Measurements from ENCODE around the gene TRPC6.
"Not testable (repeated sequence)": the region's sequence is repeated elsewhere in the genome, so short reads cannot be mapped to it uniquely, and the experiment has no call there.

TRPC6 gene

GRCh38 chr11:101516546-101516945, 67.3 kb downstream of the TRPC6 start:
- no peak for DNase-seq

DNA sequence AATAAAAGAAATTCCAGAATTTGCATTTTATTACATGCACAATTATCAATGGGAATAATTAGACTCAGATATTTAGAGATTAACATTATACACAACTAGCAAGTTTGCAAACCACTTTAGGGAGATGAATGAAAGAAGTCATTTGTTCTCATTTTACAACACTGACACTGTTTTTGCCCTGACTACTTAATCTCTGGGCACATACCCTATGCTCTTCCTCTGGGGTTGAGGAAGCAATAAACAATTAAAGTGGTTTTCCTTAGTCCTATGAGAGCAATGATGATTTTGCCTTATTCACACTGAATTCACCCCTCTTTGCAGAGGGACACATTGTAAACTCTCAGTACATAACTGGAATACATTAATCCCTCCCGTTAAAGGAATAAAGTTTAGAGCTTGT, 72.7 kb downstream of the TRPC6 start:
- DNase-seq, result no peak

DNA sequence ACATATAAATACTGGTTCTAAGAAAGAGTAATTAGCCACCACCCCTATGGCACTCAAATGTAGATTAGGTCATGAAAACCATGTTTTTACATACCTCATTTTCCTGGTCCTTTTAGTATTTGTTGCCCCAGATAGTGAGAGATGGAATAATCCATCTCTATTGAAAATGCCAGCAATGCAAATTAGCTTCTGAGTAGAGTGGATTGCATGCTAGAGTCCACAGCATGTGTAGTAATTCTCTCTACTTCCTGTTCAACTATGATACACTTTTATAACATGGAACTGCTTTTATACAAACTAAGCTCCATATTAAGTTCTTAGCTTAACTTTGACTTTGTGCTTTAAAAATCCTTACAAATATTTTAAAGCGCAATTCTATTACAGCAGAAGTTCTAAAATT, 73.2 kb downstream of the TRPC6 start:
- DNase-seq, result no peak

DNA sequence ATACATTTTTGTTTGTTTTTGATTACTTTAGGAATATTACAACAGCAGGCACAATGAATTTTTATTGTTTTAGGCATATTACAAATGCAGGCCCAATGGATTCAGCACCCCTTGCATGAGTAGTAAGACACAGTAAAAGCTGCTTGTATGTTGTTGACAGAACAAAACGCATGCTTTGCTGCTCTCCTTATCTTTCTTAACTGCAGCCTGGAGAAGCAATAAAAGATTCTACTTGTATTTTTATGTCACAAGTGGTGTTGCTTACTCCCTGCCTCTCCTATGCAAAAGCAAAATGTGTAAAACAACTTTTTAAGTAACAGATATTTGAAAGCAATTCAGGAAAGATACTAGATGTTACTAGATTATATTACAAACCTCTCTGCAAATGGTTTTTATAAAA, 73.9 kb downstream of the TRPC6 start:
- DNase-seq, result no peak

GRCh38 chr11:101508370-101508769, 75.4 kb downstream of the TRPC6 start:
- DNase-seq, result no peak

GRCh38 chr11:101498891-101499290, 84.9 kb downstream of the TRPC6 start:
- no peak for DNase-seq

DNA sequence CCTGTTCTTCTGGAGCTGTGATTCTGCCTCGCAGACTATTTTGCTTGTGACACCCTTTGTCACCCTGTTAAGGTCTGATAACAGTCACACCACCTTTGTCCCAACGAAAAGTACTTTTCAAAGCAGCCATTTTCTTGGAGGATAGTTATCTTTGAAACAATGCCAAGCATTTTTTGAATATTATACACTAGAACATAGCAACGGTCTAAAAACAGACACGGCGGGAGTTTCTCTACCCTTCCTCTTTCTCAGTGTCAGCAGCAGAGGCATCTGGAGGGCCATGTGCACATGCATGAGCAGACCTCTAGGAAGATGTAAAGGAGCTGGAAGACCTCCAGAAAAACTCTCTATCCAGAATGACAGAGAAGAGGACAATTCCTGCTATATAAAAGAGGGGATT, 86.5 kb downstream of the TRPC6 start:
- no peak for DNase-seq

DNA sequence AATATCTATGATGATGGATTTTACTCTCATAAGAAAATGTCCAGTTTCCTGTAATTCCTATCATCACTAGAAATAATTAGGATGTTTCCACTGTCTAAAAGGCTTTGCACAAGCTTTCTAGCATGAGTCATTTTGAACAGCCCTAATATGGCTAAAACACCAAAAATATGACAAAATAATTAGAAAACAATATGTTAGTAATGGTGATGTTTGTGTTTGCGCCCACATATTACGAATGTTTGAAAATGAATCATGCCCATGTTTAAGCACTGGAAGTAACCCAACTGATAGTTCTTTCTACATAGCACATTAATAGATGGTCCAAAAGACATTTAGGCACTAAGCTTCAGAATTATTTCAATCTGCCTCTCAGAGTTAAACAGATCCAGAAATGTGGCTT, 96.0 kb downstream of the TRPC6 start:
- no peak for DNase-seq

- no peak for DNase-seq
Measured at GRCh38 chr11:101482556-101483124, 101.2 kb downstream of the TRPC6 start.

DNA sequence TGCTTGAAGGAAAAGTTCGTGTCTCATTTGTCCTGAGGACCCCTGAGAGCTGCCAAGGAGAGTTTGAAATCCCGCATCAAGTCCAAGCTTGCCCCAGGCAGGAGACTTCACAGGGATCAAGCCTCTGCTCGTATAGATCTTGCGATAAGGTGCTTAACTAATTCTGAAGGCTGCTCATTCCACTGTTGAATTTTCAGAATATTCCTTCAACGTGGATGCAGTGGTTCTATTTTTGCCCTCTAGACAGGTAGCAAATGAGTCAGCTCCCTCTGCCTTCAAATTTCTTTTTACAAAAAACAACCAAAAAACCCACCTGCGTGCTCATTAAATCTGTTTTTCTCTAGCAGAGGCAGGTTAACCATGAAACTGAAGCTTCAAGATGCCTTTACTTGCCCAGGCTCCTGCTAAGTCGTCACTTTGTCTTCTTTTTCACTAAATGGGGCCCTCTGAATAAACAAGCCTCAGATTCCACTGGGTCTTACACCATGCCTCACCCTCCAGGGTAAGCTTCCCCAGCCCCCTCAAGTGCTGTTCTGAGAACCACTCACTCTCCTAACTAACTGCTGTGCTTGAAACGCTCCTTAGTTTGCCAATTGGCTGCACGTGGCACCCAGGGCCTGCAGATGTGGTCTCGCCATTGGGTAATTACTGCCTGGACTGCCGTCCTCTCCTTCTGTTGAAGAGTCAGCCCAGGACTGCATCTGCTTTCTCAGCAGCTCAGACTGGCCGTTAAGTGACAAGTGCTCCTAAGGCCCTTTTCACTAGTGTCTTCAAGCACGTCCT, 105.0 kb downstream of the TRPC6 start:
- DNase-seq, result no peak

DNA sequence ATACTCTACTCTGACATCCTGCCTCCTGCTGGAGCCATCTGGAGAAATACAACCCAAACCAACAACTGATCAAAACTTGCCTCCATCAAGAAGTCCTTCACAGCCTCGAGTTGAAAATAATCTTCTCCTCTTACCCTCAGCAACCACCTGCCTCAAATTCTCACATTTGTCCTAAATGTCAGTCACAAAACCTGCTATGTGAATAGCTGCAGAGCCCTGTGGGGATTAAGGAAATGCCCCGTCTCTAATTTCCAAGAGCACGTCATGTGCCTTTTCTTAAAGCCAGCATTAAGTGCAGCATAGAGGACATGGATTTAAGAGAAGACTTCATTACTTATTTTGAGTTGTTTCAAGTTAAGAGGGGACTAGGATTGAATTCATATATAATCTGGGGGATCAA, 105.9 kb downstream of the TRPC6 start:
- DNase-seq, result no peak

DNA sequence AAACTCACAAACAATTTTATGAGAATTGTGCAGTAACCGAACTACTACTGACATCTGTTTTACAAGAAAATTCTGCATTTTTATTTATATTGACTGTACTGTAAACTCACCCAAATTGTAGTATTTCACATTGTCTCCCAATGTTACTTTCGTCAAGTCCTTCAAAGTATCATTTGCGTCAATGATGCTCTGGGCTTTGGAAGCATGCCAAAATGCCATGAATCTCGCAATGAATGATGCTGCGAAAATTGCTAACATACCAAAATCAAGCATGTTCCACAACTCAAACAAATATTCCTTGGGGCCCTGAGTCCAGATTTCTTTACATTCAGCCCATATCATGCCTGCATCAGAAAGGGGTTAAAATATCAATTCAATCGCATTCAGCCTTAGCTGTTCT, 107.6 kb downstream of the TRPC6 start:
- DNase-seq, result no peak

DNA sequence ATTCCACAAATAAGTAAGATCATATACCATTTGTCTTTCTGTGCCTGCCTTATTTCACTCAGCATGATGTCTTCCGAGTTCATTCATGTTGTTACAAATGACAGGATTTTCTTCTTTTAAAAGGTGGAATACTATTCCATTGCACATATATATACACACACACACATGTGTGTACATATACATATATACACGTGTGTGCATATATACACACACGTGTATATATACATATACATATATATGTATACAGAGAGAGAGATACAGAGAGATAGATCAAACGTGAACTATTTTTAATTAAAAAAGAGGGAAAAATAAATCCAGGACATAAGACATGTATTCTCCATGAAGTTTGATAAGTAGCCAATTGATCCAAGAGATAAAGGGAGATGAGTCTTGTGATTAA, 108.1 kb downstream of the TRPC6 start:
- no peak for DNase-seq

GRCh38 chr11:101474666-101475065, 109.1 kb downstream of the TRPC6 start:
- DNase-seq, result no peak

DNA sequence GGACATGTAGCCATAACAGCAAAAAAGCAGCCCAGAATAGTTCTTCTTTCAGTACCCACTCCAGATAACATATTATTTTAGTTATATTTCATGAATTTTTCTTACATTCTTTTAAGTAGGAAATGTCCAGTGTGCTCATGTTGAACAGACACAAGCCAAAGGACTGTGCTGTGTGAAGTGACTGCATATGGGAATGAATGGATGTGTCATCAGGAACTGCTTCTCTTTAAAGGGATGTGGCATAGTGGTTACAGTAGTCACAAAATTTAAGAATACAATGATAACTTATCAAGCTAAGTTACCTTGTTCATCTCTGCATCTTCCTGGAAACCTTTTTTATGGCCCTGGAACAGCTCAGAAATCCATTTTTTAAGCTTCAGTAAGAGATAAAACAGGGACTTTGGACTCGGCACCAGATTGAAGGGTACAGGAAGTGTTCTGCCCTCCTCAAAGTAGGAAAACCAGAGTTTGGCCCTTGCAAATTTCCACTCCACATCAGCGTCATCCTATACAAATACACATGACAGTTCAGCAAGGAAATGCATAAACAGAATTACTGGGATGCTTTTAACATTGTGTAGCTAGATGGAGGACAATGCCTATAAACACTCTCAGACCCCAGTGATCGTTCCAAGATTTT, 112.8 kb downstream of the TRPC6 start:
- DNase-seq, result no peak

DNA sequence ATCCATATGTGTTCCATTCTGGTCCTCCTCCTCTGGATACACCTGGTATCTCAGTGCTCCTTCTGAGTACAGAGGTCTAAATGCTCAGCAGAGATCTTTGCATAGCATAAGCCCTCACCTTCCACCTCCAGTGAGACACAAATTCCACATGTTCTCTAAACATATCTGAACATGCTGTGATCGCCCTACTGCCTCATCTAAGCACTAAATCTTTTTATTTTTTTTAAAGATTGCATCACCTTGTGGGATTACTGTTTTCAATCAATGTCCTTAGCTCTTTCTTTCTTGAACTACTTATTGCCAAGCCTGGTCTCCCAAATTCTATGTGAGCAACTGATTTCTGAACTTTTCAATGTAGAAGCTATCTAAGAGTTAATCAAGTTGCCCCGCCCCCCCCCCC, 113.4 kb downstream of the TRPC6 start:
- no peak for DNase-seq

GRCh38 chr11:101466352-101466751, 117.5 kb downstream of the TRPC6 start:
- DNase-seq, result no peak

DNA sequence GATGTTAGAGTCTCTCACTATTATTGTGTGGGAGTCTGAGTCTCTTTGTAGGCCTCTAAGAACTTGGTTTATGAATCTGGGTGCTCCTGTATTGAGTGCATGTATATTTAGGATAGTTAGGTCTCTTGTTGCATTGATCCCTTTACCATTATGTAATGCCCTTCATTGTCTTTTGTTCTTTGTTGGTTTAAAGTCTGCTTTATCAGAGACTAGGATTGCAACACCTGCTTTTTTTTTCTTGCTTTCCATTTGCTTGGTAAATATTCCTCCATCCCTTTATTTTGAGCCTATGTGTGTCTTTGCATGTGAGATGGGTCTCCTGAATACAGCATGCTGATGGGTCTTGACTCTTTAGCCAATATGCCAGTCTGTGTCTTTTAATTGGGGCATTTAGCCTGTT, 119.4 kb downstream of the TRPC6 start:
- not testable (repeated sequence) for DNase-seq

DNA sequence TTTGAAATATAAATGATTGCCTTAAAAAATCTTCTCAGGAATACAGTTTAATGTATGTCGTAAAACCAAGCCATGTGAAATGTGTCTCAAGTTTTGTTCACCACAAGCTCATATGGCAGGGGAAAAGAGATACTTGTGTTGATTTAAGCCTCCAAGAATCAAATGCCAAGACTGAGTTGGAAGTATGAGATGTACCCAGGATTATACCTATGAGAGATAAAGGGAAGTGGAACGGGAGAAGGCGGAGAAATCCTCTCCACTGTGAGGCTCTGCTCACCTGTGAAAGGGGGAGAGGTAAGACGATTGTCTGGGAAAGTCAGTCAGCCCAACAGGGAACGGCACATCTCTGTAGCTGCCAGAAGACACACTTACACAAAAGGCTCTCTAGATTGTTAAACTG, 124.8 kb downstream of the TRPC6 start:
- no peak for DNase-seq

DNA sequence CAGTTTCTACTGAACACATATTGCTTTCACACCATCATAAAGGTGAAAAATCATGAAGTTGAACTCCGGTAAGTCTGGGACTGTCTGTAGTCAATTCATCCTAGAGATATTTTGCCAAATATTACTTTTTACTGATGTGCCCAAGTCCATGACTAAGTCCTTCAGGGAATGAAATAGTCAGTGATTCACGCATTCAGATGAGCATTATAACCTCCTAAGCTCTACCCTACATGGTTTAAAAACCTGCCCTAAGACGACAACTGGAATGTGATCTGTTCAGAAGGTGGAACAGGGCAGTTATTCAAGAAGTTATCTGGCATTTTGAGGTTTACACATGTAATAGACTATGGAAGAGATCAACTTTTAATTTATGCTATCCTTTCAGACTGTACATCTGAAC, 125.6 kb downstream of the TRPC6 start:
- DNase-seq, result no peak

DNA sequence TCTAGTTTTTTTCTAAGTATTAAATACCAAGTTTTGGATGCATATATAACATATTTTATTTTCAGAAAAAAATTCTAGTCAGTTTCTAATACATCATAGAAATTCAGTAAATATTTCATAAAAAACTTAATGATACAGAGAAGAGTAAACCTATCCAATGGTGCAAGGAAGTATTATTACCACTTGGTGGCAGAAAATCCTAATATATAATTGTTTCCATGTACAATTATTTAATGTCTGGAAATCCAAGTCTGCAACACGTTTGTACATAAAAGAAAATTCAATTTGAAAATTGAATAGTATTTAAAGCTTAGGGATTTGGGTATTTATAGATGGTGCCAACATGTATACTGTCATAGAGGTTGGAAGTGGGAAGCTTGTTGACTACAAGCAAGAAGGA, 127.0 kb downstream of the TRPC6 start:
- no peak for DNase-seq

DNA sequence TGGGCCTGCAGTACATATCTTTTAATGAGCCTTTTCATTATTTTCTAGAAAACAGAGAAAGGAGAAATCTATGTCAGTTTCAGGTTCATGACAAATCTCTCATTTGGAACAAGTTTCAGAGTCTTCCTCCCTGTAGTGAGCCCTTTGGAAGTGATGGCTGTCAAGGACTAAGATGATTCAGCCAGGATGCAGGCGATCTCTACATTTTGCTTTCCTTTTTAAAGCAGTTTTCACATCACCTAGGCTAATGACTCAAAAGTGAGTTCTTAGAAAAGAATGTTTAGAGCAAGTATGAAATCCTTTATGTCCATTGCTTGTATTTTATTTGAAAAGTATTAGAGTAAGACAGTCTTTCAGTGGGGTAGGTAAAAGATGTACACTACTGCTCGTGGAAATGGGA, 130.1 kb downstream of the TRPC6 start:
- no peak for DNase-seq

- no peak for DNase-seq
Measured at GRCh38 chr11:101448881-101449442, 134.8 kb downstream of the TRPC6 start.

GRCh38 chr11:101446726-101447125, 137.1 kb downstream of the TRPC6 start:
- DNase-seq, result no peak

All from activated gamma-delta T cell (primary cell).